Measurements from ENCODE around the gene MDM1. TPM values are rescaled to one million over a fixed set of nuclear protein-coding genes. Genes with fewer than 3 reads are reported as not detected.

MDM1 gene
- total RNA-seq, 1 donor from 2014 or later = 23.2 TPM

DNA sequence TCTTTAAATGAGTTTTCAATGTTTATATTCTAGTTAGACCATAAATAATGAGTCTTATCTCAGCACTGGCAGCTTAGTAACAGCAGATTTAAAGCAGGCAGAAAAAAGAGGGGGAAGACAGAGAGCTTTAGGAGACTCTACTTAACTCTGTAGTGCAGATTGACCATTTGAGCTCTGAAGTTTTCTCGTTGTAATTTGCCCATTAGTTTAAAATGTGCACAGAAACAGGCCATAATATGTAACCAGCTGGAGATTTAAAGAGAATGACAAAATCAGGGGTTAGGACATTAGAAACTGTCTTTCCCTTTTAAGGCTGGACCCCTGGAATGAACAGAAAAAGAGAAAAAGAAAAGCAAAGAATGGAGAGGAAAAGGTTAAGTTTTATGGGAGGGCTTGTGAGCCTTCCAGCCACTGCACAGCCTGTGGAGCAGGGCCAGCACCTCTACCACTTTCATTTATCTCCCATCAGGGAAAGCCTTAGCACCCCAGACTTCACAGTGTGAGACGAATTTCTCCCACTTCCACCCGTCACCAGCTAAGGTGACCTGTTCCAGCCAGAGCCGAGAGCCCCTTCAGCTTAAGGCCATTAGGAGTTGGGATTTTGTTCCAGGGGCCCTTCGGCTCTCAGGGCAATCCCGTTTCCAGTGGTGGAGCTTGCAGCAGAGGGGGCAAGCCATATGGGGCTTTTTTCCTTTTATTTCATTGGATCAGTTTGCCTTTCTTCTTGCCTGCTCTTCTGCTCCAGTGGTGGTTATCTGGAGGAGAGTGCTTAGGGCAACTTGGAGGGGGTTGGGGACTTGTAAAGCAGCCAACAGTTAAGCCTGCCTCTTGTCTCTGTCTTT lies 86.8 kb downstream of the MDM1 start:
- peaks cover 26% of the 10 kb centered on the region for H3K27me3 Mint-ChIP-seq
- intact Hi-C loops (cut with micrococcal nuclease) = no loop called here
- H3K27ac Mint-ChIP-seq = no peak overlapping the region
- no peak overlapping the region for H3K4me3 Mint-ChIP-seq
- peaks cover 7% of the 10 kb centered on the region for H3K36me3 Mint-ChIP-seq (ENCODE audit: low read depth)
- peaks cover 13% of the 10 kb centered on the region for H3K9me3 Mint-ChIP-seq
- DNase-seq = no peak
- H3K4me1 Mint-ChIP-seq = peaks cover 19% of the 10 kb centered on the region

Other genes with a start within 250 kb of the MDM1 start
- 279 and 285 TPM in 2 replicates for gene IFNG, start 172.6 kb downstream of the MDM1 start, total RNA-seq
- gene IL26, start 106.6 kb downstream of the MDM1 start, total RNA-seq = 6.9 and 7.7 TPM in 2 replicates
- gene IL22, start 78.8 kb downstream of the MDM1 start, total RNA-seq = 2.4 and 3.1 TPM in 2 replicates

Measured in activated CD4-positive, alpha-beta T cell treated with anti-CD3 and anti-CD28 coated beads, Interleukin-2, amount 10 ng/mL, durations not matched to agents 24 days and 14 days (primary cell).